Measurements from ENCODE around the gene DYDC1. TPM values are rescaled to one million over a fixed set of nuclear protein-coding genes. Genes with fewer than 3 reads are reported as not detected.

DYDC1 gene
- total and polyA plus RNA-seq, 2 experiments from 2014 or later, result not detected

GRCh38 chr10:80296942-80297341, 59.6 kb downstream of the DYDC1 start:
- Histone ChIP-seq H3K79me2 (ENCODE audit: insufficient read depth) (no peaks in the 10 kb centered on the region), H3K27ac (no peak overlapping the region), H3K9ac (no peak overlapping the region), H3K4me1 (ENCODE audit: insufficient read depth) (no peaks in the 10 kb centered on the region), H3F3A (ENCODE audit: insufficient read depth) (no peaks in the 10 kb centered on the region), H3K36me3 (ENCODE audit: low read depth) (no peaks in the 10 kb centered on the region), H3K4me3 (no peak overlapping the region), H3K9me3 (ENCODE audit: low read depth) (no peaks in the 10 kb centered on the region), H4K20me1 (ENCODE audit: insufficient read depth) (no peaks in the 10 kb centered on the region), H3K4me2 (ENCODE audit: unreplicated experiment) (no peak overlapping the region), H3K27me3 (replicated peaks; ENCODE audit: insufficient read depth) (peaks cover 6% of the 10 kb centered on the region; the same call in 1 of the 2 replicates), H3K9me2 (ENCODE audit: insufficient read depth) (no peaks in the 10 kb centered on the region), H2AFZ (no peak overlapping the region)
- in situ Hi-C loops (cut with MboI), result no loop called here
- DNase-seq, result no peak
- 28 to 34% methylated on average over 3 of the region's 3 CpGs for WGBS, 2 experiments (ENCODE audit: low coverage in 1 of 2, low lambda C conversion rate in 2 of 2, missing lambda C conversion rate in 2 of 2)
- TF ChIP-seq EZH2phosphoT487 (IDR thresholded peaks at IDR 0.05; ENCODE audit: insufficient read depth, low read depth), result no peak
- no peak for TF ChIP-seq EZH2 (IDR thresholded peaks at IDR 0.05; ENCODE audit: insufficient read depth, poor library complexity, severe bottlenecking)

DNA sequence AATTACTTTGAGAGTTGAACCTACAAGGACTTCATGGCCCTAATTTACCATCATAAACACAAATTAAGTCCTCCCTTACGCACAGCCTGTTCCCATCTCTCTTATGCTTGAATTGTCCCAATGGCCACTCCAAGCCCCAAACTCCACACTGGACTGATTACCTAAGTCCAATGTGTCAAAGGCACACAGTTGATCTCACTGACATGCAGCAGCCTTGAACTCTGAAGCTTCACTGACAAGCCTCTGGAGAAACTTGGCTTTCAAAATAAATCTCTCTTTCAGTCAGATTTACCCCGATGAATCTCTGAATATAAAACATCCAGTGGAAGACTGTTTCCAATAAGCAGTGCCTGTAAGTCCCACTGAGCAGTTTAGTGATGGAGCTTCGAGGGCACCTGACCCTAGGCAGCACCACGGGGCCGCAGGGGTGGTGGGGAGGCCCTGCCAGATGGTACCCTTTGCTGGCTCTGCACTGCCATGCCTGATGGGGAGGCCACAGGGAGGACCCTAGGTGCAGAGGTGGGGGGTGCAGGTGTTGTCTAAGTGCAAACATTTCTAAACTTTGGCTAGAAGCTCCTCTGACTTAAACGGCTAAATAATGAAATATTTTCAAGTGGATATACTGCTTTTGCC, 63.8 kb downstream of the DYDC1 start:
- no peaks in the 10 kb centered on the region for H3K9me2 ChIP-seq (ENCODE audit: insufficient read depth)
- H3K27ac ChIP-seq, result no peak overlapping the region
- 17 to 21% methylated on average over 6 of the region's 6 CpGs for WGBS, 2 experiments (ENCODE audit: low coverage in 1 of 2, low lambda C conversion rate in 2 of 2, missing lambda C conversion rate in 2 of 2)
- peaks cover 19% of the 10 kb centered on the region; the same call in 1 of the 2 replicates for H3K27me3 ChIP-seq (replicated peaks; ENCODE audit: insufficient read depth)
- no peaks in the 10 kb centered on the region for H3K9me3 ChIP-seq (ENCODE audit: low read depth)
- no peak overlapping the region for H3K4me3 ChIP-seq
- TF ChIP-seq EZH2phosphoT487 (IDR thresholded peaks at IDR 0.05; ENCODE audit: insufficient read depth, low read depth) (no peak), EZH2 (IDR thresholded peaks at IDR 0.05; ENCODE audit: insufficient read depth, poor library complexity, severe bottlenecking) (no peak)
- DNase-seq, result no peak
- H2AFZ ChIP-seq, result no peak overlapping the region
- in situ Hi-C loops (cut with MboI), result no loop called here
- H3K36me3 ChIP-seq (ENCODE audit: low read depth), result no peaks in the 10 kb centered on the region
- H4K20me1 ChIP-seq (ENCODE audit: insufficient read depth), result no peaks in the 10 kb centered on the region
- H3K79me2 ChIP-seq (ENCODE audit: insufficient read depth), result no peaks in the 10 kb centered on the region
- no peaks in the 10 kb centered on the region for H3F3A ChIP-seq (ENCODE audit: insufficient read depth)
- H3K4me2 ChIP-seq (ENCODE audit: unreplicated experiment), result no peak overlapping the region
- no peaks in the 10 kb centered on the region for H3K4me1 ChIP-seq (ENCODE audit: insufficient read depth)
- H3K9ac ChIP-seq, result no peak overlapping the region

DNA sequence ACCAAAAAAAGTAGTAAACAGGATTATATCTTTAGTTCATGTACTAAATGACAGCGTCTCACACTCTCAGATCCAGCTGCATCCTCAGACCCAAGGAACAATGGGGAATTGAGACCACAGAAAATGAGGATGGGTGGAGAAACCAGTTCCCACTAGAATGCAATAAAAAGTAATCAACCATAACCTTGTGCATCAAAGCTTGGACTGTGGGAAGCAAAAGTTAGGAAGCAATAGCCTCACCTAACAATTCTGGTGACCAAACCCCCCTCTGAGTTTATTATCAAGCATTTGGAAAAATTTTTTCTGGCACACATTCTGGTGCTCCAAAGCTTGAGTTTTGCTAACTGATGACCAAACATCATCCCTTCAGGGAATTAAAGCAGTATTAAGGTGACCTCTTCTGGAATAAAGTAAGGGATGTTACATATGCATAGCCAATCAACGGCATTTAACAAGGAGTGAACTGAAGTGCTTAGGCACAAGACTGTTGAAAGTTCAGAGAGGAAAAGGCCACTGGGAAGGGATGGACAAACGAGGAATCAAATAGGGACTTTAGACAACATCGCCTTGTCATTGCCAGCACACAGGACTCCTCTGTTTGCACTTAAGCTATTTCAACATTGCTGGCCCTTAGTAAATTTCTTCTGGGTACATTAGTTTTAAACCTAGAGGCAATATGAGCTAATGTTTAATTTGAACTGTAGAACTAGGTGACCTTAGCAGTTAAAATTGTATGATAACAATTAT, 65.9 kb downstream of the DYDC1 start:
- Histone ChIP-seq H3K4me2 (ENCODE audit: unreplicated experiment) (no peak overlapping the region), H3K9me2 (ENCODE audit: insufficient read depth) (no peaks in the 10 kb centered on the region), H3F3A (ENCODE audit: insufficient read depth) (no peaks in the 10 kb centered on the region), H3K27me3 (replicated peaks; ENCODE audit: insufficient read depth) (peaks cover 24% of the 10 kb centered on the region), H3K4me1 (ENCODE audit: insufficient read depth) (no peaks in the 10 kb centered on the region), H3K36me3 (ENCODE audit: low read depth) (no peaks in the 10 kb centered on the region), H3K79me2 (ENCODE audit: insufficient read depth) (no peaks in the 10 kb centered on the region), H4K20me1 (ENCODE audit: insufficient read depth) (no peaks in the 10 kb centered on the region), H3K4me3 (no peak overlapping the region), H3K9ac (no peak overlapping the region), H3K9me3 (ENCODE audit: low read depth) (no peaks in the 10 kb centered on the region), H3K27ac (no peak overlapping the region), H2AFZ (no peak overlapping the region)
- 31 to 39% methylated on average over 4 of the region's 4 CpGs for WGBS, 2 experiments (ENCODE audit: low coverage in 1 of 2, low lambda C conversion rate in 2 of 2, missing lambda C conversion rate in 2 of 2)
- no peak for DNase-seq
- in situ Hi-C loops (cut with MboI), result no loop called here
- TF ChIP-seq EZH2phosphoT487 (IDR thresholded peaks at IDR 0.05; ENCODE audit: insufficient read depth, low read depth) (no peak), EZH2 (IDR thresholded peaks at IDR 0.05; ENCODE audit: insufficient read depth, poor library complexity, severe bottlenecking) (no peak)

GRCh38 chr10:80289451-80290287, 66.9 kb downstream of the DYDC1 start, which contains the start of gene MAT1A:
Gene MAT1A (minus strand): TSS chr10:80289658. CDS start chr10:80289423, 235 bp downstream.
- no peak for TF ChIP-seq EZH2 (IDR thresholded peaks at IDR 0.05; ENCODE audit: insufficient read depth, poor library complexity, severe bottlenecking)
- no peak for TF ChIP-seq EZH2phosphoT487 (IDR thresholded peaks at IDR 0.05; ENCODE audit: insufficient read depth, low read depth)
- no peaks in the 10 kb centered on the region for H3K36me3 ChIP-seq (ENCODE audit: low read depth)
- DNase-seq, result peak; percentile 17
- H3K4me3 ChIP-seq, result no peak within 1 kb of the TSS
- H3K9me2 ChIP-seq (ENCODE audit: insufficient read depth), result no peaks in the 10 kb centered on the region
- WGBS, 2 experiments (ENCODE audit: low coverage in 1 of 2, low lambda C conversion rate in 2 of 2, missing lambda C conversion rate in 2 of 2), result 2% methylated on average over 9 of the region's 9 CpGs
- no peaks in the 10 kb centered on the region for H3F3A ChIP-seq (ENCODE audit: insufficient read depth)
- H3K4me1 ChIP-seq (ENCODE audit: insufficient read depth), result no peaks in the 10 kb centered on the region
- H2AFZ ChIP-seq, result no peak within 1 kb of the TSS
- no peak within 1 kb of the TSS for H3K4me2 ChIP-seq (ENCODE audit: unreplicated experiment)
- in situ Hi-C loops (cut with MboI), result no loop called here
- no peak within 1 kb of the TSS for H3K9ac ChIP-seq
- no peaks in the 10 kb centered on the region for H4K20me1 ChIP-seq (ENCODE audit: insufficient read depth)
- no peak within 1 kb of the TSS for H3K27ac ChIP-seq
- no peaks in the 10 kb centered on the region for H3K9me3 ChIP-seq (ENCODE audit: low read depth)
- no peaks in the 10 kb centered on the region for H3K79me2 ChIP-seq (ENCODE audit: insufficient read depth)
- peaks cover 24% of the 10 kb centered on the region for H3K27me3 ChIP-seq (replicated peaks; ENCODE audit: insufficient read depth)
